ENCODE results near the gene PADI1. TPM values are rescaled to one million over a fixed set of nuclear protein-coding genes. Genes with fewer than 3 reads are reported as not detected.

PADI1 gene
- total and polyA plus RNA-seq, 2 of the 8 experiments (the other 6 are each of a cell fraction or from before 2014, with no cell fraction given), result 0.20 to 0.30 TPM

DNA sequence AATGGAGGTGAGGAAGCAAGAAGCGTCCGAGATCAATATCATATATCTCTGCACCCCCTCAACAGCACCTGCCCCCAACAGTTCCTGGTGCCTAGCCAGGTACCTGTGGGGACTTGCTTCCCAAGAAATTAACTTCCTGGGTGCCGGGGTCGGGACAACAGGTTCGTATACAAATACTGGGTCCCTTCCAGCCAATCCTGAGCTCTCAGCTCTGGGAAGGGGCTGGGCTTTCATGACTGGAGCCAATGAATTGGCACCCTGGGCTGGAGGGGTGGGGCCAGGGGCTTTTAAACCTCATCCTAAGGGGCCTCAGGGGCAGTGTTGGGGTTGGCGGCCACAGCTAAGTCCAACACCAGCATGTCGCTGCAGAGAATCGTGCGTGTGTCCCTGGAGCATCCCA, 43.9 kb downstream of the PADI1 start, which contains the start of gene PADI3:
TSS of gene PADI3 (plus strand) at position 318 of the 400 bp plus-strand sequence. CDS start at position 358, 40 bp downstream.
- H3K4ac ChIP-seq (replicated peaks; ENCODE audit: insufficient read length, low read depth, low read length), result no peak within 1 kb of the TSS
- no peak within 1 kb of the TSS for H3K9ac ChIP-seq (replicated peaks in 1 of 4; ENCODE audit: extremely low read depth in 1 of 4, low read depth in 3 of 4, low read length in 3 of 4)
- H3K27ac ChIP-seq (ENCODE audit: low read depth, low read length), result no peak within 1 kb of the TSS
- no peak within 1 kb of the TSS for H3K23ac ChIP-seq (ENCODE audit: insufficient read length)
- H2BK12ac ChIP-seq (ENCODE audit: low read depth, low read length), result no peak within 1 kb of the TSS
- H3K4me2 ChIP-seq (ENCODE audit: insufficient read depth in 1 of 2, low read depth in 2 of 2, low read length in 2 of 2), result no peak within 1 kb of the TSS
- no peak within 1 kb of the TSS for H2AK5ac ChIP-seq (ENCODE audit: low read depth, low read length)
- H3K36me3 ChIP-seq (ENCODE audit: control insufficient read depth in 2 of 4, insufficient read depth in 4 of 4, low read length in 3 of 4), result no peaks in the 10 kb centered on the region
- POLR2A ChIA-PET (ENCODE audit: partially characterized antibody), result interaction anchor here (1.2 to 1.4 kb wide), 3 partner anchors 9 to 36 kb away, joined by 3 to 5 read pairs (median 4); no protein-coding TSS in a partner anchor
- no peak within 1 kb of the TSS for H2BK5ac ChIP-seq (ENCODE audit: low read depth, low read length)
- H4K20me1 ChIP-seq (replicated peaks in 1 of 2; ENCODE audit: control insufficient read depth in 1 of 2, insufficient read depth in 2 of 2, low read length in 2 of 2), result no peaks in the 10 kb centered on the region
- no peak for FAIRE-seq
- no peak within 1 kb of the TSS for H3K4me3 ChIP-seq (ENCODE audit: extremely low read depth in 1 of 4, insufficient read depth in 2 of 4, low read depth in 3 of 4, low read length in 4 of 4)
- H3K4me1 ChIP-seq (replicated peaks in 1 of 4; ENCODE audit: control insufficient read depth in 3 of 4, insufficient read depth in 4 of 4, low read length in 3 of 4), result peaks cover 0 to 12% (median 2%) of the 10 kb centered on the region in 4 experiments; a peak in 2 of 7 replicates
- peak within 1 kb of the TSS; percentile 64; the same call in 1 of the 2 replicates for H2AFZ ChIP-seq (ENCODE audit: low read length)
- no peak within 1 kb of the TSS for H3K14ac ChIP-seq (ENCODE audit: insufficient read length)
- WGBS, 2 experiments (ENCODE audit: extremely low coverage in 1 of 2, insufficient coverage in 1 of 2, insufficient read length in 1 of 2, insufficient replicate concordance in 2 of 2, low coverage in 1 of 2, low lambda C conversion rate in 2 of 2, missing lambda C conversion rate in 1 of 2), result 96% methylated on average over 9 of the region's 9 CpGs; no CpG with 5 or more reads in 1 of the 2 experiments
- H2BK15ac ChIP-seq (ENCODE audit: low read length), result no peak within 1 kb of the TSS
- no peak within 1 kb of the TSS; the same call in 1 of the 2 replicates for H3K18ac ChIP-seq (ENCODE audit: extremely low read depth, low read length)
- peak within 1 kb of the TSS; percentile 64 for H4K8ac ChIP-seq (ENCODE audit: extremely low read depth, insufficient read depth, low read length)
- H4K5ac ChIP-seq (ENCODE audit: insufficient read length, low read depth, low read length), result no peak within 1 kb of the TSS
- DNase-seq (ENCODE audit: low read depth in 1 of 2, low spot score in 2 of 2), result no peak
- H3K27me3 ChIP-seq (replicated peaks in 1 of 4; ENCODE audit: control insufficient read depth in 3 of 4, extremely low read depth in 1 of 4, insufficient read depth in 3 of 4, low read length in 3 of 4), result no peaks in the 10 kb centered on the region
- no peaks in the 10 kb centered on the region for H3K79me2 ChIP-seq (ENCODE audit: control insufficient read depth in 1 of 2, insufficient read depth in 2 of 2, low read length in 2 of 2)
- no peaks in the 10 kb centered on the region for H3K79me1 ChIP-seq (ENCODE audit: low read depth, low read length)
- no peak within 1 kb of the TSS for H3K56ac ChIP-seq (replicated peaks; ENCODE audit: insufficient read length, low read depth, low read length)
- CTCF ChIA-PET (ENCODE audit: partially characterized antibody), result interaction anchor here (1.0 to 5.1 kb wide), 7 partner anchors 9 to 285 kb away, joined by 3 to 29 read pairs (median 8); no protein-coding TSS in a partner anchor
- no peaks in the 10 kb centered on the region for H3K23me2 ChIP-seq (ENCODE audit: low read depth, low read length)
- no peak within 1 kb of the TSS for H4K91ac ChIP-seq (replicated peaks; ENCODE audit: insufficient read length, low read length)
- H2BK20ac ChIP-seq (ENCODE audit: low read length), result no peak within 1 kb of the TSS
- H2BK120ac ChIP-seq (replicated peaks; ENCODE audit: low read depth, low read length), result no peak within 1 kb of the TSS
- H3K9me3 ChIP-seq (ENCODE audit: insufficient read depth in 2 of 2, low read depth in 1 of 2, low read length in 1 of 2), result no peaks in the 10 kb centered on the region
- TF ChIP-seq TAF1 (IDR thresholded peaks at IDR 0.05; ENCODE audit: low read depth, low read length), result 0 out of 2 replicates have a peak, but pooled peaks have one; percentile 17
- TF ChIP-seq SP1 (IDR thresholded peaks at IDR 0.05; ENCODE audit: low read depth, low read length), result 0 out of 2 replicates have a peak, but pooled peaks have one; percentile 25
